Uterus (tissue), 2 donors: Measurements from ENCODE around the gene TMEM129.

Source experiments
- POLR2A ChIP-seq, 2 donors: fragments of 450-650 bp; IDR thresholded peaks; one replicate each; pipeline ENCODE4 v1.6.1; 2016; ENCODE audit warnings: antibody characterized with exemption in 2 of 2, mild to moderate bottlenecking in 1 of 2, moderate library complexity in 1 of 2
- TF ChIP-seq, protein P1 (sequence below), 4 experiments: fragments of 200-600 bp in 2 of 4; fragments of 450-650 bp in 2 of 4; sonication (generic) in 2 of 4; IDR thresholded peaks; one replicate each; pipeline ENCODE4 v1.5.1; 2016 to 2019; ENCODE audit warnings: antibody characterized with exemption in 4 of 4, mild to moderate bottlenecking in 2 of 4, moderate library complexity in 1 of 4

DNA sequence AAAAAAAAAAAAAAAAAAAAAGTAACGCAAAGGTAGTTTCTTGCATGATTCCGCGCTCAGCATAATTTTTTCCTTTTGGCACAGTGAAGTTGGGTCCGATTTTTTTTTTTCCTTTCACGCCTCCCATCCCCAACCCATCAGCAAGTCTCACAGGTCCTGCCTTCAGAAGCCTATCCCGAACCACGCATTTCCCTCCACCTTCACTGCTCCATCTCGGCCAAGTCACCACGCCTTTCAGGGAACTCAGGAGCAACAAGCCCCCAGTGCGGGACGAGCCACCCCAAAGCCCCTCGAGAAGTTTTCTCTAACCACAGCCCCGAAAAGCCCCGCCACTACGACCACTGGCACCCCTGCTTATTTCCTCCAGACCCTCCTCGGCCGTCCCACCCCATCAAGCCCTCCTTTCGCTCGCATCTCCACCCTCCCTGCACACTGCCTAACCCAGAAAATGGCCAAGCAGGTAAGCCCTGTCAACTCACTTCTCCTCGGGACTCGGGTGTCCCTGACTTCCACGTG, 10.0 kb downstream of the TMEM129 start:
- TF ChIP-seq, protein P1, sequence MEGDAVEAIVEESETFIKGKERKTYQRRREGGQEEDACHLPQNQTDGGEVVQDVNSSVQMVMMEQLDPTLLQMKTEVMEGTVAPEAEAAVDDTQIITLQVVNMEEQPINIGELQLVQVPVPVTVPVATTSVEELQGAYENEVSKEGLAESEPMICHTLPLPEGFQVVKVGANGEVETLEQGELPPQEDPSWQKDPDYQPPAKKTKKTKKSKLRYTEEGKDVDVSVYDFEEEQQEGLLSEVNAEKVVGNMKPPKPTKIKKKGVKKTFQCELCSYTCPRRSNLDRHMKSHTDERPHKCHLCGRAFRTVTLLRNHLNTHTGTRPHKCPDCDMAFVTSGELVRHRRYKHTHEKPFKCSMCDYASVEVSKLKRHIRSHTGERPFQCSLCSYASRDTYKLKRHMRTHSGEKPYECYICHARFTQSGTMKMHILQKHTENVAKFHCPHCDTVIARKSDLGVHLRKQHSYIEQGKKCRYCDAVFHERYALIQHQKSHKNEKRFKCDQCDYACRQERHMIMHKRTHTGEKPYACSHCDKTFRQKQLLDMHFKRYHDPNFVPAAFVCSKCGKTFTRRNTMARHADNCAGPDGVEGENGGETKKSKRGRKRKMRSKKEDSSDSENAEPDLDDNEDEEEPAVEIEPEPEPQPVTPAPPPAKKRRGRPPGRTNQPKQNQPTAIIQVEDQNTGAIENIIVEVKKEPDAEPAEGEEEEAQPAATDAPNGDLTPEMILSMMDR (IDR thresholded peaks at IDR 0.05), result no peak
- TF ChIP-seq POLR2A (IDR thresholded peaks at IDR 0.05), result no peak
